GM08714 (cell line): ENCODE measurements around the gene PAX5.

Source experiments
- H3K4me3 ChIP-seq: fragments of 200-500 bp; sonication (Bioruptor generic); 2 replicates; pipeline ENCODE4 v1.5.1; 2014; ENCODE audit warnings: mild to moderate bottlenecking, low read length, inconsistent platforms
- ZNF274 ChIP-seq: IDR thresholded peaks from 2 replicates; pipeline ENCODE4 v1.6.1; 2012; ENCODE audit warnings: mild to moderate bottlenecking, low read depth, low read length

The PAX5 gene

GRCh38 chr9:36974731-36975130 is 59.3 kb downstream of the PAX5 start:
- TF ChIP-seq ZNF274, result no peak

GRCh38 chr9:36971935-36972488 is 62.1 kb downstream of the PAX5 start:
- TF ChIP-seq ZNF274, result no peak
- H3K4me3 ChIP-seq, result no peak overlapping the region

More at GRCh38 chr9:36974731-36975130, 59.3 kb downstream of the PAX5 start:
- no peak overlapping the region for H3K4me3 ChIP-seq

GRCh38 chr9:36970007-36970888 is 63.8 kb downstream of the PAX5 start:
- H3K4me3 ChIP-seq, result no peak overlapping the region
- no peak for TF ChIP-seq ZNF274

- TF ChIP-seq ZNF274, result no peak
- no peak overlapping the region for H3K4me3 ChIP-seq
These were observed 64.8 kb downstream of the PAX5 start for GRCh38 chr9:36969216-36969771.

GRCh38 chr9:36968574-36969215 is 65.4 kb downstream of the PAX5 start:
- no peak overlapping the region for H3K4me3 ChIP-seq
- TF ChIP-seq ZNF274, result no peak

DNA sequence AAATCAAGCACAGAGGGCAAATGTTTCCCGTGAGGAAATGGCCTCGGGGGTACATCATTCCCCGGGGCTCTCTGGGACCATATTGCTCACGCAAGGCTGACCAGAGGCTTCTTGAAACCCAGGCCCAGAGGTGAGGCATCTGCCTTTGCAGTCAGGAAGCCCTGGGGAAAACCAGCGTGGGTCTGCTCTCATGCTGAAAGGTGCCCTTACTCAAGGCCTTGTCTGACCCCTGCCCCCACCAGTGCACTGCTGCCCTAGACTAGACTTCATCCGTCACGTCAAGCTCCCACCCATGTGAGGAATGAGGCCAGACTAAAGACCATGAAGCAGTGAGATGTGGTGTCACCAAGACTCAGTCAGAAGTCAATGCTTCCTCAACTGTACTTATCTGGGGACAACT is 66.1 kb downstream of the PAX5 start:
- TF ChIP-seq ZNF274, result no peak

GRCh38 chr9:36966371-36967097 is 67.5 kb downstream of the PAX5 start:
- no peak overlapping the region for H3K4me3 ChIP-seq
- TF ChIP-seq ZNF274, result no peak

More for the DNA sequence above, 66.1 kb downstream of the PAX5 start:
- H3K4me3 ChIP-seq, result no peak overlapping the region

DNA sequence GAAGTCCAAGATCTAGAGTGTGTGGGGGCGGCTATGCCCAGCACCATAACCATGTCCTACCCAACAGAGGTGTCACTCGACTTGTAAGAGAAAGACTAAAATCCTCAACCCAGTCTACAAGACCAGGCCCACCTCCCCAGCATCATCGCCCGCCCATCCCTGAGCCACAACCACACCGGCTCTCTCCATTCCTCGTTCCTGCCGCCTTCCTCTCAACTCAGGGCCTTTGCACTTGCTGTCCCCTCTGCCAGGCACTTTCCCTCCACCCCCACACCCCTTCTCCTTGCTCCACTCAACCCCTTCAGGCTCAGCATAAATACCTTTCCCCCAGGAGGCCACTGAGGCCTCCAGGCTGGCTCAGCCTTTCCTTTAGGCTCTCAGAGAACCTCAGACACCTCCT is 69.3 kb downstream of the PAX5 start:
- TF ChIP-seq ZNF274, result no peak
- no peak overlapping the region for H3K4me3 ChIP-seq

DNA sequence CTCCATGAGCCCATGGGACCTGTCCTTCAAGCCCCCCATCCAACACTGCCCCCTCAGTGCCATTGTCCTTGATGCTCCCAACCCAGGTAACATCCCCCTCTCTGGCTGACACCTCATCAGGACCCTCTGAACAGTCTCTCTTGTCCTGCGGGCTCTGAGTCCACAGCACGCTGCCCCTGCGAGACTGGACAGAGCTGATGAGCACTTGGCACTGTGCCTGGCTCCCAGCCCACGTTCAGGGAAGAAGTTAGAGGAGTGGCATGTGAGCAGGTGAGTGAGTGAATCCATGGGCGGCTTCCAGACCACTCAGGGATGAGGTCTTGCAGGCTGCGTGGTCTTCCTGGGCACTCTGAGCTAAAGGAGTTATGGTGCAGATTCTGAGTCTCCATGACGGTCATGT is 70.7 kb downstream of the PAX5 start:
- H3K4me3 ChIP-seq, result no peak overlapping the region
- no peak for TF ChIP-seq ZNF274

- TF ChIP-seq ZNF274, result no peak
- H3K4me3 ChIP-seq, result no peak overlapping the region
These were observed 71.4 kb downstream of the PAX5 start for GRCh38 chr9:36962691-36963090.

GRCh38 chr9:36961561-36962325 is 72.3 kb downstream of the PAX5 start:
- H3K4me3 ChIP-seq, result no peak overlapping the region
- TF ChIP-seq ZNF274, result no peak

GRCh38 chr9:36961051-36961450 is 73.0 kb downstream of the PAX5 start:
- no peak for TF ChIP-seq ZNF274
- no peak overlapping the region for H3K4me3 ChIP-seq

- no peak for TF ChIP-seq ZNF274
- no peak overlapping the region for H3K4me3 ChIP-seq
These were observed 73.5 kb downstream of the PAX5 start for GRCh38 chr9:36960575-36960955.
